ENCODE results near the gene THOC3. TPM values are rescaled to one million over a fixed set of nuclear protein-coding genes. Genes with fewer than 3 reads are reported as not detected.
"Not testable (repeated sequence)": the region's sequence is repeated elsewhere in the genome, so short reads cannot be mapped to it uniquely, and the experiment has no call there.

THOC3 gene
- total and polyA plus RNA-seq, 9 donors = 21.3 to 53.9 (median 32.5) TPM

DNA sequence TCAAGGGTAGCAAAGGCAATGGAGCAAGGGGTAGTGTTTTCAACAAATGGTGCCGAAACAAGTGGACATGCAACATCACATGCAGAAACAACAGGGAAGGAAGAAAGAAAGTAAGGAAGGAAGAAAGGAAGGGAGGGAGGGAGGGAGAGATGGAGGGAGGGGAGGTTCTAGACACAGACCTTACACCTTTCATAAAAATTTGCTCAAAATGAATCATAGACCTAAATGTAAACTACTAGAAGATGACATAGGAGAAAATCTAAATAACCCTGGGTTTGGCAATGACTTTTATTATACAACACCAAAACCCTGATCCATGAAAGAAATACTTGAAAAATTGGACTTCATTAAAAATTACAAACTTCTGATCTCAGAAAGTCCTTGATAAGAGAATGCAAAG is 39.4 kb downstream of the THOC3 start:
- DNase-seq; H3K4me3 ChIP-seq; H3K9me3 ChIP-seq; H3K4me1 ChIP-seq (ENCODE audit: insufficient read depth); intact Hi-C loops (cut with DNase I); H3K27me3 ChIP-seq; H3K27ac ChIP-seq; H3K36me3 ChIP-seq: not testable (repeated sequence)
- 86 to 100% (median 100%) methylated on average over 1 of the region's 1 CpG for WGBS, 3 donors

DNA sequence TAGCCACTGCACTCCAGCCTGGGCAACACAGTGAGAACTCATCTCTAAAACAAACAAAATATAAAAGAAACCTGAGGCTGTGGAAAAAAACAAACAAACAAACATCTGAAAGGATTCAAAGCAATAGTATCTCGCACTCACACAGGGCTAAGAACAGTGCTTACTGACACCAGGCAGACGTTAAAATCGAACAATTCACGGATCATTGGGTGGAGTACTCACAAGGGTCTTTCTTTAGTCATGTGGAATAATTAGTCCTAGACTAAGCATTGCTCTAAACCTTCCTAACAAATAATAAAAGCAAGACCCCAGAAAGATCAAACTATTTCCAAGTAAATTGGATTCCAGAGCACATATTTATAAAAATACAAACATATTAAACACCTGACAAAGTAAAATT is 43.0 kb downstream of the THOC3 start:
- H3K4me1 ChIP-seq (ENCODE audit: insufficient read depth); H3K4me3 ChIP-seq; H3K36me3 ChIP-seq; H3K9me3 ChIP-seq; DNase-seq; intact Hi-C loops (cut with DNase I); H3K27me3 ChIP-seq; H3K27ac ChIP-seq: not testable (repeated sequence)
- 94 to 95% (median 95%) methylated on average over 4 of the region's 4 CpGs for WGBS, 3 donors

DNA sequence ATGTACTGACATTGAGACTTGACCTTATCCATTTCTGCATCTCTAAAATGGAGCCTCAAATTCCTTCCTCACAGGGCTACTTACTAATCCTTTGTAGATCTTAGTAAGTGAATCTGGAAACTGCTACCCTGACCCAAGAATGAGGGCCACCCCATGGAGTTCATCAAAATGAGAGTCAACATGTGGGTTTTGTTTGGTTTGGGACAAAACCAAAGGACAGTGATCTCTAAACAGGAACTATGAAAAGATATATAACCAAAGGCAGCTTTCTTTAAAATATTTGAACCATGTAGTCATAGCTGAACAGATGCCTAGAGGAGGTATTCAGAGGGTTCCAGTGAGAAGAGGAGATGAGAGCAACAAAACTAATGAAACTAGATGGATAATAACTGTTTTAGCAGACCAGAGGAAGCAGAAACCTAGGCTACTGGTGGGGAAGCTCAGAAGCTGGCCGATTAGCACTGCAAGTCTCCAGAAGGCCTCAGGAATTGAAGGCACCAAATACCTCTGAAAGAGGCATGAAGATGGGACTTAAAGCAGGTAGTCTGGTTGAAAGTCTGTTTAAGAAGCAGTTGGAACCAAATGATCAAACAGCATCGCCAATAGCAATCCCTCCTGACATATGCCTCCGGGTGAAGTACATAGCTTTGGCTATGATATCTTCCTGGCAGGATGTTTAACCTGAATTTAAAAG is 45.8 kb downstream of the THOC3 start:
- no peak overlapping the region for H3K4me3 ChIP-seq
- H3K27ac ChIP-seq = no peak overlapping the region
- no peak for TF ChIP-seq POLR2A (IDR thresholded peaks at IDR 0.05)
- TF ChIP-seq, protein P1, sequence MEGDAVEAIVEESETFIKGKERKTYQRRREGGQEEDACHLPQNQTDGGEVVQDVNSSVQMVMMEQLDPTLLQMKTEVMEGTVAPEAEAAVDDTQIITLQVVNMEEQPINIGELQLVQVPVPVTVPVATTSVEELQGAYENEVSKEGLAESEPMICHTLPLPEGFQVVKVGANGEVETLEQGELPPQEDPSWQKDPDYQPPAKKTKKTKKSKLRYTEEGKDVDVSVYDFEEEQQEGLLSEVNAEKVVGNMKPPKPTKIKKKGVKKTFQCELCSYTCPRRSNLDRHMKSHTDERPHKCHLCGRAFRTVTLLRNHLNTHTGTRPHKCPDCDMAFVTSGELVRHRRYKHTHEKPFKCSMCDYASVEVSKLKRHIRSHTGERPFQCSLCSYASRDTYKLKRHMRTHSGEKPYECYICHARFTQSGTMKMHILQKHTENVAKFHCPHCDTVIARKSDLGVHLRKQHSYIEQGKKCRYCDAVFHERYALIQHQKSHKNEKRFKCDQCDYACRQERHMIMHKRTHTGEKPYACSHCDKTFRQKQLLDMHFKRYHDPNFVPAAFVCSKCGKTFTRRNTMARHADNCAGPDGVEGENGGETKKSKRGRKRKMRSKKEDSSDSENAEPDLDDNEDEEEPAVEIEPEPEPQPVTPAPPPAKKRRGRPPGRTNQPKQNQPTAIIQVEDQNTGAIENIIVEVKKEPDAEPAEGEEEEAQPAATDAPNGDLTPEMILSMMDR (IDR thresholded peaks at IDR 0.05) = no peak
- no peak for TF ChIP-seq EP300 (IDR thresholded peaks at IDR 0.05)
- intact Hi-C loops (cut with DNase I) = no loop called here
- no peaks in the 10 kb centered on the region for H3K9me3 ChIP-seq
- H3K4me1 ChIP-seq (ENCODE audit: insufficient read depth) = no peaks in the 10 kb centered on the region
- WGBS, 3 donors = 80 to 83% (median 83%) methylated on average over 3 of the region's 3 CpGs
- H3K27me3 ChIP-seq = no peaks in the 10 kb centered on the region
- no peak for DNase-seq
- no peaks in the 10 kb centered on the region for H3K36me3 ChIP-seq

GRCh38 chr5:175921061-175921730 is 46.9 kb downstream of the THOC3 start:
- no peak for DNase-seq
- Histone ChIP-seq H3K27ac (no peak overlapping the region), H3K27me3 (no peaks in the 10 kb centered on the region), H3K4me3 (no peak overlapping the region), H3K9me3 (no peaks in the 10 kb centered on the region), H3K36me3 (no peaks in the 10 kb centered on the region), H3K4me1 (ENCODE audit: insufficient read depth) (no peaks in the 10 kb centered on the region)
- TF ChIP-seq EP300 (IDR thresholded peaks at IDR 0.05) (no peak), POLR2A (IDR thresholded peaks at IDR 0.05) (no peak)
- TF ChIP-seq, protein P1 (IDR thresholded peaks at IDR 0.05) = no peak
- WGBS, 3 donors = 90 to 94% (median 93%) methylated on average over 9 of the region's 9 CpGs
- intact Hi-C loops (cut with DNase I) = no loop called here

GRCh38 chr5:175920231-175920811 is 47.8 kb downstream of the THOC3 start:
- Histone ChIP-seq H3K4me1 (ENCODE audit: insufficient read depth) (no peaks in the 10 kb centered on the region), H3K9me3 (no peaks in the 10 kb centered on the region), H3K36me3 (no peaks in the 10 kb centered on the region), H3K27ac (no peak overlapping the region), H3K4me3 (no peak overlapping the region), H3K27me3 (no peaks in the 10 kb centered on the region)
- WGBS, 3 donors = 87 to 89% (median 87%) methylated on average over 9 of the region's 9 CpGs
- TF ChIP-seq, protein P1 (IDR thresholded peaks at IDR 0.05) = no peak
- TF ChIP-seq POLR2A (IDR thresholded peaks at IDR 0.05) (no peak), EP300 (IDR thresholded peaks at IDR 0.05) (no peak)
- no peak for DNase-seq
- intact Hi-C loops (cut with DNase I) = no loop called here

GRCh38 chr5:175915066-175916037 is 52.8 kb downstream of the THOC3 start:
- H3K9me3 ChIP-seq; H3K36me3 ChIP-seq; H3K27ac ChIP-seq; H3K4me3 ChIP-seq; DNase-seq; H3K27me3 ChIP-seq; intact Hi-C loops (cut with DNase I); H3K4me1 ChIP-seq (ENCODE audit: insufficient read depth): not testable (repeated sequence)
- 45 to 57% (median 50%) methylated on average over 5 to 6 of the region's 7 CpGs for WGBS, 3 donors

DNA sequence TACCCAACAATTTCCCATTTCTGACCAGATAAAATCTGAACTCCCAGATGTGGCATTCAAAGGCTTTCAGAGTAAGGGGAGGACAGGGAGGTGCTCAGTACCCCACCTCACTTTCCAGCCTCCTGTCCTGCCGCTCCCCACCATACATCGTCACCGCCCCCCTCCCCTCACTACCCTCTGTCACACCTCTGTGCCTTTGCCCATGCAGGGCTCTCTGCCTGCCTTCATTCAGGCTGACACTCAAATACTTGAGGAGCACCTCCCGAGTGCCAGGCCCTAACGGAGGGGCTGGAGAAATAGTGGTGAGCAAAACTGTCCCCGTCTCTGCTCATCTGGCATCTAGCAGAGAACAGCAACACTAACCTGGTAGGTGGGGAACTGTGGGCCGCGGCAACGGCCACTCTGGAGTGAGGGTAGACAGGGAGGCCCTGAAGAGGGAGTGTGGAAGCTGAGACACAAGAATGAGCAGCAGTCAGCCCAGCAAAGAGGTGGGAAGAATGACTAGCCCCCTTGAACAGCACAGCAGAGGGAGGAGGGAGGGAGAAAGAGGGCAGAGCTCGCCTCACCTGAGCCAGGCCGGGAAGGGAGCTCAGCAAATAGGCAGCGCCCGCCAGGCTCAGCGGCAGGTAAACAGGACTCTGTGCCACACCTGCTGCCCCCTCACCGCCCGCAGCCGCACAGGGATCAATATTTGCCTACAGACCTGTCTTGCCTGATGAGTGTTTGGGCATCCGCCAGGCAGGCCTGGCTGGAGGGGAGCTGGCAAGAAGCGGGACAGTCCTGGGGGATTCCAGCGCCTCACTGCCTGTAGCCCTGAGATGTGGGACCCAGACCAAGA is 54.1 kb downstream of the THOC3 start:
- H3K4me3 ChIP-seq; H3K4me1 ChIP-seq (ENCODE audit: insufficient read depth); H3K27ac ChIP-seq; intact Hi-C loops (cut with DNase I); H3K27me3 ChIP-seq; H3K9me3 ChIP-seq; H3K36me3 ChIP-seq; DNase-seq: not testable (repeated sequence)
- WGBS, 3 donors = 77 to 89% (median 81%) methylated on average over 3 to 9 of the region's 20 CpGs
